Omental fat pad (tissue), 4 donors: Measurements from ENCODE around the gene TASP1. TPM values are rescaled to one million over a fixed set of nuclear protein-coding genes. Genes with fewer than 3 reads are reported as not detected.
A peak's percentile ranks its signal among the peaks of the same experiment; 100 is the strongest.

Experiments used
- ATAC-seq: fragments of 150-250 bp; one replicate; pipeline ENCODE4 v1.9.1; 2016; ENCODE audit warnings: mild to moderate bottlenecking, moderate library complexity; ENCODE audit not compliant: low FRiP score
- DNase-seq: peaks from one replicate; pipeline ENCODE4 v3.0.0-alpha.2; 2019; ENCODE audit warnings: low spot score
- total RNA-seq, 4 donors: library from RNA; depleted of rRNA; stranded (reverse); fragments of >200 nt; gene quantifications; one replicate each; pipeline ENCODE4 v1.1.0, GENCODE V29; 2016
- TF ChIP-seq, protein P1 (sequence below), 3 donors: fragments of 450-650 bp; IDR thresholded peaks; one replicate each; pipeline ENCODE4 v1.5.1; 2016 to 2017; ENCODE audit warnings: antibody characterized with exemption in 3 of 3, mild to moderate bottlenecking in 3 of 3, moderate library complexity in 2 of 3

Gene TASP1
- total RNA-seq, 4 donors from 2014 or later = 8.0 to 12.8 (median 11.1) TPM

DNA sequence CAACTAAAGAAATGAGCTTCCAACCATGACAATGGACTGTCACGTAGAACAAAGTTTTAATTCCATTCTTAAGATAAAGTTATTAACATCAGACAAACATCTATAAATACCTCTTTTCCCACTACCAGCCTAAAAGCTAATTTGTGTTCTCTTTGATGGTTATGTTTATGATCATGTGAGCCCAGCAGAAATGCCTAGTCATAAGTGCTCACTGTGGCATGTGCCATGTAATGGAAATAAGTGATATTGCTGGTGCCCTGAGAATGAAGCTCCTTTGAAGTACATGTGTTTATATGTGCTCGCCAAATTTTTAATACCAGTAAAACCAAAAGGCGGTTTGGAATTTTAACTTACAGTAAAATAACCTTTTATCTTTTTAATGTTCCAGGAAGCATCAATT is 211.9 kb downstream of the TASP1 start:
- DNase-seq (no peak), ATAC-seq (peak; percentile 54)
- TF ChIP-seq, protein P1, sequence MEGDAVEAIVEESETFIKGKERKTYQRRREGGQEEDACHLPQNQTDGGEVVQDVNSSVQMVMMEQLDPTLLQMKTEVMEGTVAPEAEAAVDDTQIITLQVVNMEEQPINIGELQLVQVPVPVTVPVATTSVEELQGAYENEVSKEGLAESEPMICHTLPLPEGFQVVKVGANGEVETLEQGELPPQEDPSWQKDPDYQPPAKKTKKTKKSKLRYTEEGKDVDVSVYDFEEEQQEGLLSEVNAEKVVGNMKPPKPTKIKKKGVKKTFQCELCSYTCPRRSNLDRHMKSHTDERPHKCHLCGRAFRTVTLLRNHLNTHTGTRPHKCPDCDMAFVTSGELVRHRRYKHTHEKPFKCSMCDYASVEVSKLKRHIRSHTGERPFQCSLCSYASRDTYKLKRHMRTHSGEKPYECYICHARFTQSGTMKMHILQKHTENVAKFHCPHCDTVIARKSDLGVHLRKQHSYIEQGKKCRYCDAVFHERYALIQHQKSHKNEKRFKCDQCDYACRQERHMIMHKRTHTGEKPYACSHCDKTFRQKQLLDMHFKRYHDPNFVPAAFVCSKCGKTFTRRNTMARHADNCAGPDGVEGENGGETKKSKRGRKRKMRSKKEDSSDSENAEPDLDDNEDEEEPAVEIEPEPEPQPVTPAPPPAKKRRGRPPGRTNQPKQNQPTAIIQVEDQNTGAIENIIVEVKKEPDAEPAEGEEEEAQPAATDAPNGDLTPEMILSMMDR (IDR thresholded peaks at IDR 0.05) = no peak

DNA sequence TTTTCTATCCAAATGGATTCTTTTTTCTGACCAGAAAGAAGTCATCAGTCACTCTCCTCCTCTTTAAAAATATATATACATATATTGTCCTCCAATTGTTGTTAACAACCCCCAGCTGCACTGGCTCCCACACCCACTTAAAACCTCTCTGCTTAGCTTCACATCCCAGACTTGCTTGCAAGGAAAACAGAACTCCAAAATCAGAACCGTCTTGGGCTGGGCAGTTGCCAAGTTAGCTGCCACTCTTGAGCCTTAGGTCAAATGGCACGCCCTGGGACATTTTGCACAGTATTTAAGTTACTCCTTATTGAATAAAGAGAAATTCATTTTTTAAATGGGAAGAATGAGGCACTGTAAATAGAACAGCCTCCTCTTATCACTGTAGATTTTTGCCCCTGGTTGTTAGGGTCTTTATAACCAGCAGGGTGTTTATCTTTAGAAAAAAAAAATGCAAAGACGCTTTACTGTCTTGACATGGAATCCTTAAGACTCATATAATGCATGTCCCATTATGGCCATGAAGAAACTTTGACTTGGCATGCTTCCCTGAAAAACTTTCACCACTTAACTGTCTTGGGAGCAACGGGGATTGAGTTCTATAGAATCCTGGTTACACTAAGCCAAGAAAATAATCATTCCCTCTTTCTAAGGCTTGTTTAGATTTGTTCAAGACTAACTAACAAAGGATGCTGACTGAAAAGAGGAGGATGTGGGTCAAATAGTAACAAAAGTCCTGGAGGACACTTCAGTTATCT is 213.2 kb downstream of the TASP1 start:
- TF ChIP-seq, protein P1 (IDR thresholded peaks at IDR 0.05) = no peak
- ATAC-seq (no peak), DNase-seq (no peak)

DNA sequence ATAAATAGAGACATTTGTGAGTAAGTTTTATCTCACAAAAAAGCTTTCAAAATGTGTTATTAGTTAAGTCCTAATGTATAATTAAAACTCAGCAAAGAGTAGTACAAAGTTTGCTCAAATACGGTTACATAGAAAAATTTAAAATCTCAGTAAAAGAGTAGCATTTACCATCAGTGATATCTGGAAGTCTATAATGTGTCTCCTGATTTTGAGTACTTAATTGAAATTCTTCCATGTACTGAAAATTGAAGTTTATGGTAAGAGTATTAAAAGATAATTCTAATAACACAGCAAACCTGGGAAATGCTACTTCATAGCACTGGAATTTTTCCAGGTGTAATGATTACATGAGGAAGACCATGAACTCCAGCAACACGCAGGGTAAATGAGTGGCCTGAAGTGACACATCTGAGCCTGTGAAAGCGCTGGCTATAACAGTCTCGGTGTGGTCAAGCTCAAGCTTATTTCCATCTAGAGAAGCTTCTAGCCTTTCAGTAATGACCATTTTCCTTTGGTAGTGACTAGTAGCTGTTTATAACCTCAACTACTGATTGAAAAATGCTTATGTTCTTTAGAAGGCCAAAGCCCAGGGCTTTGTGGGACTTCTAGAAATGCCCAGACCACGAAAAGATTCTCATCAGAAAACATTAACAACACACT is 214.4 kb downstream of the TASP1 start:
- ATAC-seq (no peak), DNase-seq (no peak)

DNA sequence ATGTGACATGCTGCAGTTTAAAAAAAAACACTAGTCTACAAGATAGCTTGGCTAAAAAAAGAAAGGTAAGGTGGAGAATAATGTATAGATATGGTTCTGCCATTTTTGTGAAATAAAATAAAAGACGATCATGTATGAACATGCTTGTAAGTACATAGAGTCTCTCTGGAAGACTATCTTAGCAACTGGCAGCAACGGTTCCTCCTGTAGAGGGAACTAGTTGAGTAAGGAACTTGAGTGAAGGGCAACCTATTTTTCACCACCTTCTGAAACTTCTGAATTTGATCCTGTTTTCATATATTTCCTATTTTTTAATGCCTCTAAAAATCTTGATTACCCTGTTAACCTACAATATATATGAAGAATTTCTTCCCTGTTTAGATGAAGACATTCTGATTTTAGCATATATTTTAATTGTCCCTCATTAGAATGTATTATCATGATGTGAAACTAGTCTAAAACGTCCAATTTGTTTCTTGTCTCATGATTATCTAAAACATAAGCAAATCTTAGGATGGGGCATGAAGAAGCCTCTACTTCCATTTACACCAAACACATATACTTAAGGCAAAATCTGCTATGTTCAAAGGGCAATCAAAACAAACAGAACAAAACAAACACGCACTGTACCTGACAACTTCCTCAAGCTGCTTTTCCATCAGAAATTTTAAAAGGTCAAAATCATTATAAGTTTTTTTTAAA is 215.1 kb downstream of the TASP1 start:
- DNase-seq (no peak), ATAC-seq (no peak)
- TF ChIP-seq, protein P1 (IDR thresholded peaks at IDR 0.05) = no peak

More for the DNA sequence above, 214.4 kb downstream of the TASP1 start:
- TF ChIP-seq, protein P1 (IDR thresholded peaks at IDR 0.05) = no peak

DNA sequence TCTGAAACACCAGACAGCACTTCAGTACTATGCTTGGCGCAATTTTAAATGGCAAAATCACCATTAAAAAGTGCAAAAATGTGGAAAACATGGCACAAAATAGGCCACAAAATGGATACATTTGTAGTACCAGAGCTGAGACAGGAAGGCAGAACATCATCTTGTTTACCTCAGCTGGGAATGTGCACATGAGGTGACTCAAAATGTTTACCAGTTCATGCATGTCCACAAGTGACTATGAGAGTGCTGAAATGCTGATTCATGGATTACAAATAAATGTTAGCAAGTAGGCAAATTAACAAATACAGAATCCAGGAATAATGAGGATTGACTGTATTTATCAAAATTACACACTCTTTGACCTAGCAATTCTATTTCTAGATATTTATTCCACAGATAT is 216.1 kb downstream of the TASP1 start:
- no peak for ATAC-seq
- TF ChIP-seq, protein P1 (IDR thresholded peaks at IDR 0.05) = no peak
- no peak for DNase-seq

DNA sequence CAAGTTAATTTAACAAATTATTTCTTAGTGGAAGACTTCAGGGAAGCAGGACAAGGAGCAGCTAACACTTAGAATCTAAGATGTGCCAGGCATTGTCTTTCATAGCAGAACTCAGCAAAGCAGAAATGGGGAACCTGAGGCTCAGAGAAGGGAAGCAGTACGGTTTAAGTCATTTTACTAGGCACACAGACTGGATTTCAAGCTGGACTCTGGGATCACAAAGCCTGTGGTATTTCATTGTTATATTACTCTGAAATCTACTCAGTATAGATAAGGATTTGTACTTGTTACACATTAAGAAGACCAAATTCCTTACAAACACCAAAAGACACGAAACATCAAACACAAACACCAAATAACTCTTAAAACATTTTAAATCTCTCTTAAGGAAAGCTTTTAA is 218.1 kb downstream of the TASP1 start:
- no peak for ATAC-seq
- no peak for DNase-seq
- TF ChIP-seq, protein P1 (IDR thresholded peaks at IDR 0.05) = no peak
